GM08714 (cell line): ENCODE results near the gene TMEM86A.
"Not testable (repeated sequence)": the region's sequence is repeated elsewhere in the genome, so short reads cannot be mapped to it uniquely, and the experiment has no call there.

Experiments
- H3K4me3 ChIP-seq: fragments of 200-500 bp; sonication (Bioruptor generic); 2 replicates; pipeline ENCODE4 v1.5.1; 2014; ENCODE audit warnings: mild to moderate bottlenecking, low read length, inconsistent platforms
- ZNF274 ChIP-seq: IDR thresholded peaks from 2 replicates; pipeline ENCODE4 v1.6.1; 2012; ENCODE audit warnings: mild to moderate bottlenecking, low read depth, low read length

Gene TMEM86A

GRCh38 chr11:18698341-18699268, at the start of gene TMEM86A:
TSS of gene TMEM86A (plus strand) at chr11:18698779. CDS start at chr11:18698887, 108 bp downstream.
- H3K4me3 ChIP-seq = peak within 1 kb of the TSS; percentile 63; the same call in 1 of the 2 replicates
- no peak for TF ChIP-seq ZNF274

- no peak overlapping the region for H3K4me3 ChIP-seq
- no peak for TF ChIP-seq ZNF274
Observed at GRCh38 chr11:18650353-18650752, 48.2 kb upstream of the TMEM86A start.

- TF ChIP-seq ZNF274 = no peak
- H3K4me3 ChIP-seq = no peak overlapping the region; the same call in 1 of the 2 replicates
Observed at GRCh38 chr11:18650859-18651557, 47.6 kb upstream of the TMEM86A start.

GRCh38 chr11:18657673-18658072, 40.9 kb upstream of the TMEM86A start:
- TF ChIP-seq ZNF274 = no peak
- H3K4me3 ChIP-seq = no peak overlapping the region

GRCh38 chr11:18665353-18665872, 33.2 kb upstream of the TMEM86A start:
- H3K4me3 ChIP-seq = not testable (repeated sequence)

- no peak for TF ChIP-seq ZNF274
- H3K4me3 ChIP-seq = no peak overlapping the region
Observed at GRCh38 chr11:18668131-18668530, 30.4 kb upstream of the TMEM86A start.

- TF ChIP-seq ZNF274 = no peak
Observed at GRCh38 chr11:18669219-18669596, 29.4 kb upstream of the TMEM86A start.

GRCh38 chr11:18669711-18670110, 28.9 kb upstream of the TMEM86A start:
- TF ChIP-seq ZNF274 = no peak
- no peak overlapping the region for H3K4me3 ChIP-seq

More at GRCh38 chr11:18669219-18669596, 29.4 kb upstream of the TMEM86A start:
- no peak overlapping the region for H3K4me3 ChIP-seq

- no peak for TF ChIP-seq ZNF274
- H3K4me3 ChIP-seq = no peak overlapping the region
Observed at GRCh38 chr11:18671246-18671645, 27.3 kb upstream of the TMEM86A start.

GRCh38 chr11:18672209-18672608, 26.4 kb upstream of the TMEM86A start:
- not testable (repeated sequence) for H3K4me3 ChIP-seq

GRCh38 chr11:18676803-18677202, 21.8 kb upstream of the TMEM86A start:
- no peak overlapping the region for H3K4me3 ChIP-seq

GRCh38 chr11:18677560-18677959, 21.0 kb upstream of the TMEM86A start:
- TF ChIP-seq ZNF274 = no peak
- no peak overlapping the region for H3K4me3 ChIP-seq

More at GRCh38 chr11:18676803-18677202, 21.8 kb upstream of the TMEM86A start:
- no peak for TF ChIP-seq ZNF274

- not testable (repeated sequence) for H3K4me3 ChIP-seq
Observed at GRCh38 chr11:18681949-18682348, 16.6 kb upstream of the TMEM86A start.

- no peak overlapping the region for H3K4me3 ChIP-seq
- TF ChIP-seq ZNF274 = no peak
Observed at GRCh38 chr11:18682466-18682865, 16.1 kb upstream of the TMEM86A start.

GRCh38 chr11:18684267-18684666, 14.3 kb upstream of the TMEM86A start:
- H3K4me3 ChIP-seq = no peak overlapping the region
- TF ChIP-seq ZNF274 = no peak

- not testable (repeated sequence) for H3K4me3 ChIP-seq
Observed at GRCh38 chr11:18691467-18692140, 7.0 kb upstream of the TMEM86A start.
